GM04503 (cell line): Measurements from ENCODE around the gene FKBP2.
"Not testable (repeated sequence)": the region's sequence is repeated elsewhere in the genome, so short reads cannot be mapped to it uniquely, and the experiment has no call there.

ENCODE experiments used
- DNase-seq: peaks from one replicate; pipeline ENCODE4 v3.0.0-alpha.2; 2012; ENCODE audit warnings: low read depth

The FKBP2 gene

DNA sequence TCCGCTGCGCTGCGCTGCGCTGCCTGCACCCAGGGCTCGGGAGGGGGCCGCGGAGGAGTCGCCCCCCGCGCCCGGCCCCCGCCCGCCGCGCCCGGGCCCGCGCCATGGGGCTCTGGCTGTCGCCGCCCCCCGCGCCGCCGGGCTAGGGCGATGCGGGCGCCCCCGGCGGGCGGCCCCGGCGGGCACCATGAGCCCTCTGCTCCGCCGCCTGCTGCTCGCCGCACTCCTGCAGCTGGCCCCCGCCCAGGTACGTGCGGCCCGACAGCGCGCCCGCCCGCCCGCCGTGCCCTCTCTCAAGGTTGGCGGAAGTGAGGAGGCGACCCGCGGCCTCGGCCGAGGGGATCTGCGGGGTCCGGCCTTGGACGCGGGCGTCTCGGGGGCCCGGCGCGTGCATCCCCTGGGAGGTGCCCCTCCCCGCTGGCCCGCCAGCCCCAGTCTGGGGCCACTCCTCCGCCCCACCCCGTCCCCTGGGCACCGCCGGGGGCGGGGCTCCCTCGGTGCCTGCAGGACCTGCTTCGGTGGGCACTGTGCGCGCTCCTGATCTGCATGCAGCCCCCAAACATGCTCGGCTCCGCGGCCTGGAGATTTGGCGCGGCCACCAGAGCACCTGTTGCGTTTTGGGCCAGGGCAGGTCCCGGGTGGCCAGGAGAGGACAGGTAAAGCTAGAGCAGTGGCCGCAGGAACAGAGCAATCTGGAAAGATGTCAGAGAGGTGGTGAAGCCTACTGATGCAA lies 6.1 kb upstream of the FKBP2 start:
- DNase-seq, result no peak

DNA sequence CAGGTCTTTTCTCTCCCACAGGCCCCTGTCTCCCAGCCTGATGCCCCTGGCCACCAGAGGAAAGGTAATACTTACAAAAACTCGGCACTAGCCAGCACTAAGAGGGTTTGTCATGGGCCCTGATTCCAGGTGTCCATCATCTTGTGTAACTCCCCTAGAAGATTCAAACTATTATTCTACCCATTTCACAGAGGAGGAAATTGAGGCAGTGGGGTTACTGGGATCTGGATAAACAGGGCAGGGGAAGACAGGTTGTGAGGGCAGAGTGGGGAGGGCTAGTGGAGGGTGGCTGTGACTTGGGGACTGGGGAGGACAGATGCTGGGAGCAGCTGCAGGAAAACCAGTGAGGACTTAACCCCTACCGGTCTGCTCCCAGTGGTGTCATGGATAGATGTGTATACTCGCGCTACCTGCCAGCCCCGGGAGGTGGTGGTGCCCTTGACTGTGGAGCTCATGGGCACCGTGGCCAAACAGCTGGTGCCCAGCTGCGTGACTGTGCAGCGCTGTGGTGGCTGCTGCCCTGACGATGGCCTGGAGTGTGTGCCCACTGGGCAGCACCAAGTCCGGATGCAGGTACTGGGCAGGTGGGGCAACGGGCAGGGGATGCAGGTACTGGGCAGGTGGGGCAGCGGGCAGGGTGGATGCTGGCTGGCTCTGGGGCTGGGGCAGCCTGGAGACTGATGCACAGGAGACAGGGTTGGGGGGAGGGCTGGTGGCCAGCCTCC lies 5.3 kb upstream of the FKBP2 start:
- no peak for DNase-seq

- DNase-seq, result no peak
Observed at GRCh38 chr11:64237484-64237951, 3.4 kb upstream of the FKBP2 start.

DNA sequence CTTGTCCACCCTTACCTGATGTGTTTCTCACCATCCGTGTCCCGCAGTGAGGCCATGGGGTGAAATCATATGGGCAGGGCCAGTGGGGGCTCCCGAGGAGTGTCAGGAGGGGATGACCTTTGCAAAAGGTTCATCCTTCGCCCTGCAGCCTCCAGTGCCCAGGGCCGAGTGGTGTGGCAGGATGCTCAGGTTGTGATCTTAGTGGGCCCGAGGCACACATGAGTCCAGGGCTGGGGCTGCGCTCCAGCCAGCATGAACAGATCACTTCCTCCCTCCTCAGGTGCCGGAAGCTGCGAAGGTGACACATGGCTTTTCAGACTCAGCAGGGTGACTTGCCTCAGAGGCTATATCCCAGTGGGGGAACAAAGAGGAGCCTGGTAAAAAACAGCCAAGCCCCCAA lies 2.8 kb upstream of the FKBP2 start:
- no peak for DNase-seq

- DNase-seq, result no peak
Observed at GRCh38 chr11:64238999-64239398, 1.9 kb upstream of the FKBP2 start.

DNA sequence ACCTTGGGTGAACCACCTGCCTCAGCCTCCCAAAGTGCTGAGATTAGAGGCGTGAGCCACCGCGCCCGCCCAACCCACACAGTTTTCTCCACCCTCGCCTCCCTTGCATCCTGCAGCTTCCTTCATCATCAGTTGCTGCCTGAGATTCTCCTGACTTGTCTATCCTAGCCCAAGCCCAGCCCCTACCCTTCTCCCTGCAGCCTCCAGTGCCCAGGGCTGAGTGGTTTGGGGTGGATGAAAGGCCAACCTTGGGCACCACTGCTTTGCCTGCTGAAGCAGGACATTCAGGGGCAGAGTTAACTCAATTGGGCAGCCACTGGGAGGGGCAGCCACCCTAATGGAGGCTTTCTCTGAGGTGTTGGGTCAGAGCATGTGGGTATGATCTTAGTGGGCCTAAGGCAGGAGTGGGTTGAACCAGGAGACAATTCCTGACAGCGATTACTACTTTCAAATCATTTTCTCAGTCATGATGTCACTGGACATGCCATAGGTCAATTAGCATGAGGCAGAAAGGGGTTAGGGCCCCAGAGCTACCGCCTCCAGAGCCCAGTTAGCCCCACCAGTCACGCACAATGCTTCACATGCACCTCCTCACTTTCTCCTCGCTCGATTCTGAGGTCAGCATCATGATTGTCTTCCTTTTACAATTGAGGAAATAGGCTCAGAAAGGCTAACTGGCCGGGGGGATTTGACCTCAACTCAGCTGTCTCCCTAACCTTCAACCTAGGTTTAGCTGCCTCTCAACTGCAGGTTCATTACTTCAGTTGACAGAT lies 1.0 kb upstream of the FKBP2 start:
- DNase-seq, result no peak

- peak; percentile 88 for DNase-seq
Observed at GRCh38 chr11:64241241-64241490, 271 bp downstream of the FKBP2 start.

DNA sequence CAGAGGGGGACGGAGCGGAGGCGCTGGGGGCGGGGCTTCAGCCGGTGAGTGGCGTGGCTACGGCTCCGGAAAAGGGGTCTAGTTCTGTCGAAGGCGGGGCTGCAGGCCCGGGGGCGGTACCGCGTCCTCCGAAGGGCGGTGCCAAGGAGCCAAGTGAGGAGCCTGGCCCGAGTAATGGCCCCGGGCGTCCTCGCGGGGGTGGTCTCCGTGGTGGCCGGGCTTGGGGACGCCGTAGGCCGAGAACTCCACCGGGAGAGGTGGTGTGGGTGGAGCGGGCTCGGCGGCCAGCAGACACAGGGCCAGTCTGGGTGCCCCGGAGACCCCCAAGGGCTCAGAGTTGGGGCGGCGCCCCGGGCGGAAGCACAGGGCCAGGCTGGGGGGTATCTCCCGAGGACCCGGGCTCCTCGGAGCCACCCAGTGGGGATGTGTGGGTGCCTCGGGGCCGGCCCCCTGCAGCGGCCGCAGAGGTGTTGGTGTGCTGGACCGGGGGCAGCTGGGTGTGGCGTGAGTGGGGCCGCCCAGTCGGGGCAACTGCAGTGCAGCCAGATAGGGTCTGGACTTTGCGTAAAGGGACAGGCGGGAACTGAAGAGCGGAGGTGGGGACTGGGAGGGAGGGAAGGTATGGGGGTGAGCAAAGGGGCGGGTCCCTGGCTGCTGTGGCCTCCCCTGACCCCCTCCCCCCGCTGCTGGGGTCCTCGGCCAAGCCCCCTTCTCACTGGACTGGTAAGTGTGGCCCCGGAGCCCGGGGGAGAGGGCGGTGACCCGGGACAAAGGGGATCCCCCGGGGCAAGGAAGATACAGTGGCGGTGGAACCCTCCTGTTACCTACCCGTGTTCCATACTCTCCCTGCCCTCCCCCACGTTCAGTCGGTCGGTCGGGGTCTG lies 838 bp downstream of the FKBP2 start:
- no peak for DNase-seq

DNA sequence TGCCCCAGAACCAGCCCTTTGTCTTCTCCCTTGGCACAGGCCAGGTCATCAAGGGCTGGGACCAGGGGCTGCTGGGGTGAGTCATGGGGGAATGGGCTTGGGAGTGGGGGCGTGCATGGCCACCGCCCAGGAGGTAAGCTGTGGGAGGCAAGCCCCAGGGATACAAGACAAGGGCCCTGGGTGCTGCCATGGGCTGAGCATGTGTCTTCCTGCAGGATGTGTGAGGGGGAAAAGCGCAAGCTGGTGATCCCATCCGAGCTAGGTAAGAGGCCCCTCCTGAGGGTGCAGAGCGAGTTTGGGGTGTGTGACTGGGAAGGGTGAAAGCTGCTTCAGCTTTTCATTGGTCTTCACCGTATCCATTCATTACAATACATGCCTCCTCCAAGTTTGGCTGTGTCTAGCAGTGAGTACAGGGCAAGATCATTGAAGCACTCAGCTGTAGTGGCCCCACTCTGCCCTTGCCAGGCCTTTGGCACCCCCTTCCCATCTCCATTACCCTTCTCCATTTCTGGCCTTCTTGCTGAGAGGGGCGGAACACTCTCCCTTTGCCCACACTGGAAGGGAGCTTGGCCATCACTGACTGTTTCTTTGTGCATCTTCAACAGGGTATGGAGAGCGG lies 2.5 kb downstream of the FKBP2 start:
- no peak for DNase-seq

- DNase-seq, result no peak
Observed at GRCh38 chr11:64244107-64244506, 3.2 kb downstream of the FKBP2 start.

DNA sequence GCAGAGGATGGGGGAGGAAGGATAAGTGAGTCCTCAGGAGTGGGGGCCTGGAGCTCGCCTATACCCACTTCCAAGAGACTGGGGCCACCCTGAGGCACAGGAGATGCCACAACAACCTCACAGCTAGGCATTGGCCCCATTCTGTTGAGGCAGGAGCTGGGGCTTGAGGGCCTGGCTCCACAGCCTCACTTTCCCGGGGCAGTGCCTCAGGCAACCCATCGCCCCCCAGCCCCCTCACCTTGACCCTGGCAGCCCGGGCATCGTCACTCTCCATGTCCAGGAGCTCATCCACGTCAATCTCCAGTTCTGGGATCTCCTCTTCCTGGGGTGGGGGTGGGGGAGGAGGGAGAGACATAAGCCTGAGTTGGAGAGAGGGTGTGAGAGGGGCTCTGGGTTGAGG lies 4.1 kb downstream of the FKBP2 start:
- DNase-seq, result no peak

GRCh38 chr11:64245401-64245796 lies 4.5 kb downstream of the FKBP2 start:
- no peak for DNase-seq

GRCh38 chr11:64245797-64246620 lies 5.1 kb downstream of the FKBP2 start:
- peak; percentile 67 for DNase-seq

- not testable (repeated sequence) for DNase-seq
Observed at GRCh38 chr11:64246621-64246870, 5.7 kb downstream of the FKBP2 start.

DNA sequence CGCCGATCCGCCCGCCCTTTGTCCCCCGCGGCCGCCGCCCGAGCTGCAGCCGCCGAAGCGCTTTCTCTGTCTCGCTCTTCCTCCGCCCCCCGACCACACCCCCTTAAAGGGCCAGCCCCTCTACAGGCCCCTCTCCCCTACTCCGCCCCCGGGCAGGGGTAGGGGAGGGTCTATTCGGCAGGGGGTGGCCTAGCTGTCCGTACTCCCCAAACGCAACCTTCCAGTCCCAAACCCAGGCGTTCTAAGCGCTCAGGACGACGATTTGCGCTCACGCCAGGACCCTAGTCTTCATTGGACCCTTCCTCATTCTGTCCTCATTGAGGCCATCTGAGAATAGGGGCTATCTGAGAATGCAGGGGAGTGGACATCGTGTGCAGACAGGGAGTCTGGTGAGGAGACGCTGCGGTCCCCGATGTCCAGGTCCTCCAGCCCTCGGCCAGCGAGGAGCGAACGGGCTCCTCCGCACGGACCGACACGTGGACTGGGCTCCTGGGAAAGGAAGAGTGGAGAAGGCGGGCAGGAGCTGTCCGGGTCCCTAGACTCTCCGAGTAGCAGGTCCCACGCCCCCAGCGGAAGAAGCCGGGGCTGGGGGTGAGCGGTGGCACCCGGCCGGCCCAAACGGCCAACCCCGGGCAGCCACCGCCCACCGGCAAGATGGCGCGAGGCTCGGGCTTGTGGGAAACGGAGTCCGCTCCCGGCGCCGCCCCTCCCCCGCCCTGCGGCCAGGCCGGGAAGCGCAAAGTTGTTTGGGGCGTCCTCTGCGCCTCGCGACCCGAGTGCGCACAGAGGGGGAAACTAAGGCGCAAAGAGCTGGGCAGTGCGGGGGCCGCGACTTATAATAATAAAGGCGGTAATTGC lies 6.2 kb downstream of the FKBP2 start, which contains the start of gene PPP1R14B:
Gene PPP1R14B (minus strand): TSS at position 73 of the 858 bp plus-strand sequence. CDS start 270 bp downstream, outside the sequence.
- DNase-seq, result no peak

DNA sequence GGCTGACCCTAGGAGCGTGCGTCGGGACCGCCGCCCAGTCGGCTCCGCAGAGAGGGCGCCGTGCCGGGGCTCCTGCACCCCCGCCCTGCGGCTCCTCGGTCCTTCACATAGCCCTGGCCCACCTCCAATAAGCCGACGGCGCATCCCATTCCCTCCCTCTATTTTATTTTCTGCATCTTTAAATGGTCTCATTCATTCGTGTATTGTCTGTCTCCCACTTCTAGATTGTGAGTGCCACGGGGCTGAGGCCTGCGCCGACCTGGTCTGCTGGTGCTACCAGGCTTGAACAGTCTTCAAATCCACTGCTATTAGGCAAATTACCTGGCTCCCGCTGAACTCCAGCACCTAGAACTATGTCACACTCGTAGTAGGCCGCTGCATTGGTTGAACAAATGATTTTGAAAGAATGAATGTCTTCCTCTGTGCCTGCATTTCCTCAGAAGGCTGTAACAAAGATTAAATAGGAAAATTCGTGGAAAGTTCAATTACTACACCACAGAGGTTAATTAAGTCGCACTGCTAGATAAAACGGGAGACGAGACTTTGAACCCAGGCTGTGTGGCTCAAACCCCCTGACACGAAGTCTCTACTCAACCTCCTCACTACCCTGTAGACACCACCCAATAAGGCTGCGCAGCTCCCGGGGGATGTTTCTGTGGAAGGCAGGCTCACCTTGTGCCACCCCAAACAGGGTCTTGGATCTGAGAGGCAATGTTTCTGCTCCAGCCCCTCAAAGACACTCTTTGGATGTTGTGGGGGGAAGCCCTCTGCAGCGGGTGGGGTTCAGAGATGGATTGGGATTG lies 7.0 kb downstream of the FKBP2 start:
- DNase-seq, result no peak

GRCh38 chr11:64248578-64248977 lies 7.7 kb downstream of the FKBP2 start:
- no peak for DNase-seq

GRCh38 chr11:64249038-64249437 lies 8.1 kb downstream of the FKBP2 start:
- no peak for DNase-seq
